PC-9 (cell line): ENCODE results near the gene ABLIM2.

Experiments
- CTCF ChIP-seq: fragments of 200-600 bp; sonication (generic); conservative IDR thresholded peaks from 2 replicates; pipeline ENCODE4 v1.6.1; 2017; ENCODE audit warnings: mixed run types, antibody characterized with exemption, mild to moderate bottlenecking, moderate library complexity
- EZH2 ChIP-seq: fragments of 200-600 bp; sonication (generic); IDR thresholded peaks from 2 replicates; pipeline ENCODE4 v1.8.0; 2017; ENCODE audit warnings: antibody characterized with exemption, low read depth

- TF ChIP-seq CTCF (no peak), EZH2 (no peak)
Measured at GRCh38 chr4:8033067-8033755, 125.4 kb downstream of the ABLIM2 start.
